ENCODE measurements around the gene PIEZO1.

The PIEZO1 gene

DNA sequence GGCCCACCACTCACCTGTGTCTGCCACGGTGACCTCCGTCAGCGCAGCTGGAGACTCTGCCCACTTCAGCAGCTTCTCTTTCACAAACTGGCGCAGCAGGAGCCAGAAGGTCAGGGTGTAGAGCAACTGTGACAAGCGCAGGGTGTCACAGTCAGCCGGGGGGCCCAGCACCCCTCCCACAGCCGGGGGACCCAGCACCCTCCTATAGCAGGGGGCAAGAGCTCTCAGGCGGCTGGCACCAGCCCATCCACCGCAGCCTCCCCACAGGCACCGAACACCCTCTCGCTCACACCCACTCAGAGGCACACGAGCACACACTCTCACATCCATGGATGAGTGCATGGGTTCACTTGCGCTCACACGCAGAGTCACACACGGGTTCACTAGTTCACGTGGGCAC lies 49.9 kb downstream of the PIEZO1 start:
- TF ChIP-seq CTCF (conservative IDR thresholded peaks at IDR 0.05; ENCODE audit: low read depth): no peak
- H3K27ac ChIP-seq: peak overlapping the region; percentile 63
- POLR2A ChIA-PET (ENCODE audit: low non-redundant PET): interaction anchor here (0.5 kb wide), 1 partner anchor 11 kb away, joined by 3 read pairs; no protein-coding TSS in a partner anchor
- no peak for DNase-seq (ENCODE audit: low spot score)
- CTCF ChIA-PET: interaction anchor here (0.8 to 6.4 kb wide), 3 partner anchors 8 to 50 kb away, joined by 3 to 55 read pairs (median 5); partner anchors contain the start of gene PIEZO1

GRCh38 chr16:88734361-88734728 lies 50.7 kb downstream of the PIEZO1 start:
- no peak for DNase-seq (ENCODE audit: low spot score)
- no peak for TF ChIP-seq CTCF (conservative IDR thresholded peaks at IDR 0.05; ENCODE audit: low read depth)
- H3K27ac ChIP-seq: peak overlapping the region; percentile 63
- CTCF ChIA-PET: interaction anchor here (1.9 kb wide), 1 partner anchor 9 kb away, joined by 5 read pairs; no protein-coding TSS in a partner anchor
- POLR2A ChIA-PET (ENCODE audit: low non-redundant PET): interaction anchor here (0.5 kb wide), 1 partner anchor 12 kb away, joined by 3 read pairs; no protein-coding TSS in a partner anchor

GRCh38 chr16:88733630-88734360 lies 51.2 kb downstream of the PIEZO1 start:
- ChIA-PET POLR2A (ENCODE audit: low non-redundant PET) (no interaction called here), CTCF (interaction anchor here (1.0 to 1.9 kb wide), 2 partner anchors 10 to 14 kb away, joined by 3 to 5 read pairs; no protein-coding TSS in a partner anchor)
- peak overlapping the region; percentile 63 for H3K27ac ChIP-seq
- no peak for DNase-seq (ENCODE audit: low spot score)
- no peak for TF ChIP-seq CTCF (conservative IDR thresholded peaks at IDR 0.05; ENCODE audit: low read depth)

GRCh38 chr16:88732961-88733294 lies 52.1 kb downstream of the PIEZO1 start:
- TF ChIP-seq CTCF (conservative IDR thresholded peaks at IDR 0.05; ENCODE audit: low read depth): no peak
- H3K27ac ChIP-seq: peak overlapping the region; percentile 63
- CTCF ChIA-PET: interaction anchor here (0.7 to 1.0 kb wide), 2 partner anchors 15 to 444 kb away, joined by 3 read pairs; no protein-coding TSS in a partner anchor
- DNase-seq (ENCODE audit: low spot score): no peak
- POLR2A ChIA-PET (ENCODE audit: low non-redundant PET): no interaction called here

- no peak for TF ChIP-seq CTCF (conservative IDR thresholded peaks at IDR 0.05; ENCODE audit: low read depth)
- peak; percentile 26 for DNase-seq (ENCODE audit: low spot score)
- peak overlapping the region; percentile 63 for H3K27ac ChIP-seq
- POLR2A ChIA-PET (ENCODE audit: low non-redundant PET): interaction anchor here (0.6 kb wide), 1 partner anchor 28 kb away, joined by 3 read pairs; no protein-coding TSS in a partner anchor
- CTCF ChIA-PET: interaction anchor here (0.6 to 1.0 kb wide), 3 partner anchors 15 to 445 kb away, joined by 3 read pairs; no protein-coding TSS in a partner anchor
These were observed 52.7 kb downstream of the PIEZO1 start for GRCh38 chr16:88732172-88732960.

GRCh38 chr16:88731699-88732098 lies 53.3 kb downstream of the PIEZO1 start:
- POLR2A ChIA-PET (ENCODE audit: low non-redundant PET): no interaction called here
- no peak for TF ChIP-seq CTCF (conservative IDR thresholded peaks at IDR 0.05; ENCODE audit: low read depth)
- CTCF ChIA-PET: interaction anchor here (0.6 kb wide), 1 partner anchor 53 kb away, joined by 3 read pairs; no protein-coding TSS in a partner anchor
- H3K27ac ChIP-seq: peak overlapping the region; percentile 63
- DNase-seq (ENCODE audit: low spot score): peak; percentile 69

Data from RWPE1 (cell line).